HG03175 (cell line): ENCODE data around the gene PRPSAP1.

Experiments
- ATAC-seq: cut with Tn5 transposase; IDR thresholded peaks from one replicate; pipeline ENCODE4 v1.9.1; 2021; ENCODE audit warnings: mild to moderate bottlenecking, moderate library complexity; ENCODE audit not compliant: unreplicated experiment

Gene PRPSAP1, protein sequence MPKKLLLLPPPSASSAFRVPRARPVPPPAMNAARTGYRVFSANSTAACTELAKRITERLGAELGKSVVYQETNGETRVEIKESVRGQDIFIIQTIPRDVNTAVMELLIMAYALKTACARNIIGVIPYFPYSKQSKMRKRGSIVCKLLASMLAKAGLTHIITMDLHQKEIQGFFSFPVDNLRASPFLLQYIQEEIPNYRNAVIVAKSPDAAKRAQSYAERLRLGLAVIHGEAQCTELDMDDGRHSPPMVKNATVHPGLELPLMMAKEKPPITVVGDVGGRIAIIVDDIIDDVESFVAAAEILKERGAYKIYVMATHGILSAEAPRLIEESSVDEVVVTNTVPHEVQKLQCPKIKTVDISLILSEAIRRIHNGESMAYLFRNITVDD

DNA sequence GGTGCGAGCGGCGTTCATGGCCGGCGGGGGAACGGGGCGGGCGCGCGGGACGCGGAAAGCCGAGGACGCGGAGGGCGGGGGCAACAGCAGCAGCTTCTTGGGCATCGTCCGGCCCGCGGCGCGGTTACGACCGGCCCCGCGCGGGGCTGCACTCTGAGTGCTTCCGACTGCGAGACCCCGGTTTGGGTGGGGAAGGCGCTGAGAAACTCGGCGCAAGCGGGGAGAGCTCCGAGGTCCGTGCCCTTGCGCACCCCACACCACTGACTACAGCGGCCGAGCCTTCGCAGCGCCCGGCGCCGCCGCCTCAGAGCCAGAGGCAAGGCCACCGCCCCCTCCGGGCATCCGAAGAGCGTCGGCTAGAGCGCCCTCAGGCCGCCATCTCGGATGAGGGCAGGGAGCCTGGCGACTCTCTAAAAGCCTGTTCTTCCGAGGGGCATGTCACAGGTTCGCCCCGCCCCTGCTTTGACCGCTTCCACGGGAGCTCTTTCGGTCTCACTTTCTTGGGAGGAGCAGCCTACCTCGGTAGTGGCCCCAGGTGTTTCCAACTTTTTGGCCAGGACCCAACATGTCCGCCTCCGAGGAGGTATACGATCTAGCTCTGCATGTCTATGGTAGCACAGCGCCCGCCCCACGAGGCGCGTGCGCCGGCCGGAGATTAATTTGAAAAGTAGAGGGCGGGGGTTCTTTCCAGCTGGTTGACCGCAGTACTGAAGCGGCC is at the start of gene PRPSAP1:
Gene PRPSAP1, minus strand, starts transcription at position 318 of the 718 bp plus-strand sequence. Its CDS starts 213 bp downstream, at position 105.
- ATAC-seq, result peak; percentile 90

DNA sequence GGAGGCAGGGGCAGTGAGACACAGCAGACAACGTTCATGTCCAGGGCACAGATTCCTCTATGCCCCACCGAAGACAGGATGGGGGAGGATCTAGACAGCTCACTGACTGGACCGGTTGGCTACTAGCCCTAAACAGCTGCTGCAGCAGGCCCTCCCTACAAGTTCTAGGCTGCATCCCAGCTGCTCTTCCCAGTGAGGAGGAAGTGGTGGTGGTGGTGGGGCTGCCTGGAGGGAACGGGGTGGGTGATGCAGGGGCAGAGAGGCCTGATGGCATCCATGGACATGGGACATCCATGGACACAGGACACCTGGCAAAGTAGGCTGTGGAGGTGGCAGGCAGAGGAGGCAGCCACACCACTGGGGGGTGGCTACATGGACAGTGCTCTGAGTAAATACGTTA is 49.0 kb upstream of the PRPSAP1 start:
- no peak for ATAC-seq

DNA sequence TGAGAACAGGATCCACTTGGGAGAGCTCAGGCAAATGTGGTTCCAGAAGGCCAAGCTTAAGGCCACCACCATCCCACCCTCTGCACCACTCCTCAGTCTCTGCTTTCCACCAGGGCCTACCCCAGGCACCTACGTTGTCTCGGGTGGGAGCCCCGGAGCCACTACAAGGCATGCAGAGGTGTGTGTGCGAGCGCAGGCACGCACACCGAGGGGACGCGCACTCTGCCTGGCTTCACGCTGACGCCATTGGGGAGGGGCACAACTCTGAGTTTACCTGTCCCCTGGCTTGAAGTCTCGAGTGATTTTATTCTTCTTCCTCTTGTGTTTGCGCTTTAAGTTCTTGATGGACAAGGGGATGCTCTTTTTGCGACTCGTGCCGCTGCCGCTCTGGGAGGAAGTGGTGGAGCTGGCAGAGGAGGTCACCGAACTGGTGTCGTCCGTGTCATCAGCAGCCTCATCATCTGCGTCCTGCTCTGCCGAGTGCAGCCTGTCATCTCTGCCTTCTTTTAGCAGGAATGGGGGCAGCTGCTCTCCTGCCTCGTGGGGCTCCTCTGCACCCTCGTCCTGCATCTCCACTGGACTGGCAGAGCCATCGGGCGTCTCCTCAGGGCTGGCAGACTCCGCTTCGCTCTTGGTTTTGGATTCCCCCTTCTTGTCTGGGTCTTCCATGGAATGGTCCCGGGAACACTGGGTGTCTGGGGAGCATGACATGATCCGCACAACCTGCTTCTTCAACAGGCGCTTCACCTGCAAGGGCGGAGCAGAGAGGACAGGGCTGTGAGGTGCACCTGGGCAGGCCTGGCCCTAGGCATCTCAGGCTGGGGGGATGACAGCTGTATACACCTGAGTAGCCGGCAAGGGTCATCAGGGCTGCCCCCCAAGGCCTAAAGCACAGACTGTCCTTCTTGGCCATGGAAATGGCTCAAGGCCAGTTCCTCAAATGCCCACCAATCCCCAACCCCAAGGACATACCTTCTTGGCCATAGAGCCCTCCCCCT is 45.8 kb upstream of the PRPSAP1 start:
- no peak for ATAC-seq

DNA sequence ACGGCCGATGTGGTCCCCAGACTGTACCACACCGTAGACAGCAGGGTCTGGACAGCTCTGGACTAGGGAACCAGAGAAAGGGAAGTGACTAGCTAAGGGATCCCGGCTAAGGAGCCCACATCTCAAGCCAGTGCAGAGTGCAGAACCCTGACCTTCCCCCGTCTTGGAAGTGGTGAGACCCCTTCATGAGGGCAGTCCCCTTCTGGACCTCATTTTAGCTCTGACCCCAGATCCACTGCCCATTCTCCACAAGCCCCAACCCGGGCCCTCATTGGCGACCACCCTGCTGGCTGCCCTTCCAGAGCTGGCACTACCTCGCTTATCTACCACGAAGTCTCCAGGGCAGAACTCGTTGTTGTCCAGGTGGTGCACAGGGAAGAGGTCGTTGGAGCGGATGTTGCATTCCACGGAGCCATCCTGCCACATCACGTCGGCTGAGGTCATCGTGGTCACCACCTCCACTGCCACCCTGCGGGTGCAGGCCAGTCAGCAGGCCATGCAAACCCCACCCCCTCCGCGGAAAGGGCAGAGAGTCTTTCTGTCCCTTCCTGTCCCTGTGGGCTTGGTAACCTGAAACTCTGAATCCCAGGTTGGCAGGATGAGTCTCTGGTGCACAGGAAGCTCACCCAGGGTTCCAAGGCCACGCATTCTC is 44.9 kb upstream of the PRPSAP1 start:
- ATAC-seq, result no peak

DNA sequence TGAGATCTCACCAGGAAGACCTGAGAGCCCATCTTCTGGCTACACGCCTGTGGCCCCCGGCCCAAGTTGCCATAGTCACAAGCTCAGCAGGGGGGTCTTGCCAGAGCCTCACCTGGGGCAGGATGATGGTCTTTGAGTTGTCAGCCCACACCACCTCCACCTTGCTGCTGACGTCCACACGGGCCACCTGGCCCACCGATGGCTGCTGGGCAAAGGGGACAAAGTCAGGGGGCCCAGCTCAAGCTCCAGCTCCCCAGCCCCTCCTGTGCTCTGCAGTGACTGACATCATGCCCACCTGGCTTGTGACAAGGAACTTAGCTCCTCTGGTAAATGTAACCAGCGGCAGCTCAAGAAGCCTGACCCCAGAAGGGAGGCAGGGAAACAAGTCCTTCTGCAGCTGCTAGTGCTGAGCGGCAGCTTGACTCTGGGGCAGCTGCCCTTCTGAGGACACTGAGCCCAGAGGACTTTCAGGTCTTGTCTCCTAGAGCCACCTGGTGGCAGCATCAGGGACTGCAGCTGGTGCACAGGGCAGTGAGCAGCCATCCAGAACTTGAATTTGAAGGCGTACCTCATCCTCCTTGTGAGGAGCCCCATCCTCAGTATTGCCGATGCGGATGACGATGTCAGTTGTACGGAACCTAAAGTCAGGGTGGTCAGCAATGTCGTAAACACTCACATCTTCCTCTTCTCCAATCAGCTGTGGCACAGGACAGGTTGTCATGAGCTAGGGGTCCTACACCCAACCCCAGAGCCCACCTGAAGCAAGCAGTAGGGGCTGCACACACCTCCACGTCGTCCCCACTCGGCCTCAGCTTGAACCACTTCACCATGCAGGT is 44.2 kb upstream of the PRPSAP1 start:
- no peak for ATAC-seq

DNA sequence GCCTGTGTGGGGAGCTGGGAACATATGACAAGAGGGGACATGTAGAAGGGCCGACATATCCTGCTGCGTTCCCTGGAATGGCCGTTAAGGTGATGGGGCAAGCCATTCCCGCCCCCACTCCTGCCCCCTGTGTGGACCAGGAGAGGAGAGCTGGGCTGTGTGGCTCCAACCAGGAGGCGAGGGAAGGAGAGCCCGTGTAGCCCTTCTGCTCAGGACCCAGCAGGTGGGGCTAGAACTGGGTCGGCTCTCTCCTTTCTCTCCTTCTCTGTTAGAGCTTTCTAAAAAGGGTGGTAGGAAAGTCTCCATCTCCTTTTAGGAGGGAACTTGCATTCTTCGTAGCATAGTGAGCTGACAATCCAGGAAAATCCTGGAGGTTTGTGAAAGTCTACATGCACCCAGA is 43.5 kb upstream of the PRPSAP1 start:
- ATAC-seq, result no peak

DNA sequence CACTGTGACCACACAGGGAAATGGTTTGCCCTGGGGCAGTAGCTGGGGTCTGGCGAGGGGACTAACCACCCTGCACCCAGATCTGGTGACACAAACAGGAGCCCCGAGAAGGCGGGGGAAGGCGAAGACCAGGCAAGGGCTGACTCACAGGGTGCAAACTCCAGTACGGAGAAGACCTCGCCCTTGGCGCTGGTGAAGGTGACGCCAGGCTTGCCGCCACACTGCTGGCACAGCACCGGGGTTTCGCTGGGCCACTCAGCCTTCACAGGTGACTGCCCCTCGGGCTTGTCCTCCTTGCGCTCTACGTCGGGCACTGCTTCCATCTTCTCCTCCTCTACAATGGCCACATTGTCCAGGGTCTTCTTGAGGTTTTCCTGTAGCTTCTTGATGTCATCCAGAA is 42.3 kb upstream of the PRPSAP1 start:
- no peak for ATAC-seq

DNA sequence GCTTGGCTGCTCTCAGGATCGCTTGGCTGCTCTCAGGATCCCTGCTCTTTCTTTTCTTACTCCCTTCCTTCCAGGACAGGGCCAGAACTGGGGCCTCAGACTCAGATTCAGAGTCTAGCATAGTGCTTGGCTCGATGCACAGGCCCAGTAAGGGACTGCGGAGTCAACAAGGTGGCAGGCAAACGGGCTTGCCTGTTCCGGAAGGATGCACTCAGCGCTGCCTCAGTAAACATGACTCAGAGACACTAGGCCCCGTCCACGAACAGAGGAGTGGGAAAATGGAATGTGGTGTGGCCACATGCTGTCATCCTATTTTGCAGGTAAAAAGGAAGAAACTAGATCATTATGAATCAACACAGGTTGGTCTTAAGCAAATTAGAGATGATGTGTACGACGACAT is 40.5 kb upstream of the PRPSAP1 start:
- ATAC-seq, result no peak

DNA sequence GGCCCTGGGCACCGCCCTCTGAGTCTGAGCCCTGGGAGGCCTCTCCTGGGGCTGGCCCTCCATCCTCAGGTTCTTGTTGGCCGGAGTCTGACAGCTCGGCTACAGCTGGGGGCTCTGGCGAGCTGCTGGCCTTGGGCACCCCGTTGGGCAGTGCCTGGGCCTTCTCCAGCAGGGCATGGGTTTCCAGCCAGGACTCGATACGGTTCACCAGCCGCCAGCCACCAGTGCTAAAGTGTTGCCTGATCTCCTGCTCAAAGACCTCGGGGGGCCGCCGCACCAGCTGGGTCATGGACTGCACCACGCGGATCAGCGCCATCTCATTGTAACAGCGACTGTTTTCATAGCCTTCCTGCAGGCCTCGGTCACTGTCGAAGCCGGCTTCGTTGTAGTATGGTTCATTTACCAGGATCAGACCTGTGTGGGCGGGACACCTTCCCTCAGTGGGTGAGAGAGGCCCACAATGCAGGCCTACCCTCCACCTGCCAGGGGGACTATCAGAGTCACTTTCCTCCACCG is 37.5 kb upstream of the PRPSAP1 start:
- no peak for ATAC-seq

DNA sequence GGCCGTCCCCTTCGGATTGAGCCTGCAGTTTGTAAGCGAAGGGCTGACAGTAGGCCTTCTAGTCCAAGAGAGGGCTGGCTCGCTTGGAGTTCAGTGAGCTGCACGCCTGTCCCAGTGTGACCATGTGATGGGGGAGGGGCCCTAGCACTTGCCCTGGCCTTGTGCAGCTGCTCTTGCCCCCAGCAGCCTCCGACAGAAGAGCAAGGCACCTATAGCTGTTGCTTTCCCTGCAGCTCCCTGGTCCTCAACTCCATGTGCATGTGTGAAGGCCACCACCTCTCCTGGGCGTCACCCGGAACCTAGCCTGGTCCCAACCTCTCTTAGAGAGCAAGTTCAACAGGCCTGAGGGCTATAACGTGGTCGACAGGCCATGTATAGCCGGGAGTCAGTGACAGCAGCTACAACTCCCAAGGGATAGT is 36.3 kb upstream of the PRPSAP1 start:
- ATAC-seq, result no peak

DNA sequence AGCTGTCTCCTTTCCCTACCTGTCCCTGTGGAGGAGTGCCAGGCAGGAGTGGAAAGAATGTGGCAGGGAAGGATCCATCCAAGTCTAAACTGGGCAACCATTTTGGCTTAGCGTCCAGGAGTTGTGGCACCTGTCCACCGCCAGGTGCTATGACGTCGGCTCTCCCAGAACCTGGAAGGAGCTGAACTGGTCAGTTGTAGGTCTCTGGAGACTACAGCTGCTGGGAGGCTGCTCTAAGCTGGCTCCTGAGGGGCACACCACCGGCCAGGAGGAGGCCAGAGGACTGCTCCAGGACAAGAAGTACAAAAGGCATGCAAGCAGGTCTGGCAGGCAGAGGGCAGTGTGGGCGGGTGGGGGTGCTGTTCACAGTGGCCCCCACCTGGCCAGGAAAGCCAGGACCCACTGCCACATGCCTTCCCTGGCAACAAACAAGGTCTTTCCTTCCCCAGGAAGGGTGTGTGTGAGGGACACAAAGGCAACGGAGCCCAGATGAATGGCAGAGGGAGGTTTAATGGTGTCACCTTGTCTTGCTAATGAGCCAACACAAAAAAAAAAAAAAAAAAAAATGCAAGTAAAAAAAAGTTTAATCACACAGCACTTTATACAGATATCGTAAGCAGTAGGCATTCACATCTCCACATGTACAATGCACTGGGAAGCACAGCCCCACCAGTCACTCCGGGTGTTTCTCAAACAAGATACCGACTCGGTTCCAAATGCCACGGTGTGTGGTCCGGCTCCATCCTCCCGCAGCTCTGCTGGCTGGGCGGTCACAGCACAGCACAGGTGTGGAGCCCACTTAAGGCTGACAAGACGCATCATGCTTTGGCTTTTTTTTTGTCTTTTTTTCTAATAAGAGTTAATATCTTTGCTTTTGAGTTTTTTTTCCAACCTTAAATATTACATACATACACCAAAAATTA is 35.5 kb upstream of the PRPSAP1 start:
- ATAC-seq, result no peak

DNA sequence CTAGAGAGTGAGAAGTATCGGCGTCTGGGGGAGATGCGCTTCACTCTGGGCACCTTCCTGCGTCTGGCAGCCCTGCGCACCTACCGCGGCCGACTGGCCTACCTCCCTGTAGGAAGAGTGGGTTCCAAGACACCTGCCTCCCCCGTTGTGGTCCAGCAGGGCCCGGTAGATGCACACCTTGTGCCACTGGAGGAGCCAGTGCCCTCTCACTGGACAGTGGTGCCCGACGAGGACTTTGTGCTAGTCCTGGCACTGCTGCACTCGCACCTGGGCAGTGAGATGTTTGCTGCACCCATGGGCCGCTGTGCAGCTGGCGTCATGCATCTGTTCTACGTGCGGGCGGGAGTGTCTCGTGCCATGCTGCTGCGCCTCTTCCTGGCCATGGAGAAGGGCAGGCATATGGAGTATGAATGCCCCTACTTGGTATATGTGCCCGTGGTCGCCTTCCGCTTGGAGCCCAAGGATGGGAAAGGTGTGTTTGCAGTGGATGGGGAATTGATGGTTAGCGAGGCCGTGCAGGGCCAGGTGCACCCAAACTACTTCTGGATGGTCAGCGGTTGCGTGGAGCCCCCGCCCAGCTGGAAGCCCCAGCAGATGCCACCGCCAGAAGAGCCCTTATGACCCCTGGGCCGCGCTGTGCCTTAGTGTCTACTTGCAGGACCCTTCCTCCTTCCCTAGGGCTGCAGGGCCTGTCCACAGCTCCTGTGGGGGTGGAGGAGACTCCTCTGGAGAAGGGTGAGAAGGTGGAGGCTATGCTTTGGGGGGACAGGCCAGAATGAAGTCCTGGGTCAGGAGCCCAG is 33.5 kb upstream of the PRPSAP1 start:
- no peak for ATAC-seq

DNA sequence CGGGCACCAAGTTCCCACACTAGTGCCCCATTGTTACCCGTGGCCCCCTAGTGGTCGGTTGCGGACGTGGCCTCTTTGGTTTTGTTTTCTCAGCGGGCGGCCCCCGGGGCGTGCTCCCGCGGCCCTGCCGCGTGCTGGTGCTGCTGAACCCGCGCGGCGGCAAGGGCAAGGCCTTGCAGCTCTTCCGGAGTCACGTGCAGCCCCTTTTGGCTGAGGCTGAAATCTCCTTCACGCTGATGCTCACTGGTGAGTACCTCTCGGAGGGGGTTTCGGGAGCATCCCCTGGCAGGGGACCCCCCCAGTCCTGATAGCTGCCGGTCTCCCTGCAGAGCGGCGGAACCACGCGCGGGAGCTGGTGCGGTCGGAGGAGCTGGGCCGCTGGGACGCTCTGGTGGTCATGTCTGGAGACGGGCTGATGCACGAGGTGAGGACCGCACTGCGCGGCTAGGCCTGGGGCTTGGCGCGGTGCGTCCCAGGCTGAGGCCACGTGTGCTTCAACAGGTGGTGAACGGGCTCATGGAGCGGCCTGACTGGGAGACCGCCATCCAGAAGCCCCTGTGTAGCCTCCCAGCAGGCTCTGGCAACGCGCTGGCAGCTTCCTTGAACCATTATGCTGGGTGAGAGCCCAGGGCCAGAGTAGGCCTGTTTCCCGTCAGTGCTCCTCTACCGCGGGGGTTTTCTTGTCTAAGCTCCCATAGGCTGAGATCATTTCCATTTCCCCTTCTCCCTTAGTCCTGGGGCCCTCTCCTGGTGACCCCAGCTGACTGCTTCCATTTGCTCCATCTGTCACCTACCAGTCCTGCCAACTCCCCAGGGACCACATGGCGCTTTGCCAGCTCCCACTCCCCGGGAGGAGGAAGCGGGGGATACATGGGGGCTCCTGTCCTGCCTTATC is 32.4 kb upstream of the PRPSAP1 start:
- ATAC-seq, result no peak

DNA sequence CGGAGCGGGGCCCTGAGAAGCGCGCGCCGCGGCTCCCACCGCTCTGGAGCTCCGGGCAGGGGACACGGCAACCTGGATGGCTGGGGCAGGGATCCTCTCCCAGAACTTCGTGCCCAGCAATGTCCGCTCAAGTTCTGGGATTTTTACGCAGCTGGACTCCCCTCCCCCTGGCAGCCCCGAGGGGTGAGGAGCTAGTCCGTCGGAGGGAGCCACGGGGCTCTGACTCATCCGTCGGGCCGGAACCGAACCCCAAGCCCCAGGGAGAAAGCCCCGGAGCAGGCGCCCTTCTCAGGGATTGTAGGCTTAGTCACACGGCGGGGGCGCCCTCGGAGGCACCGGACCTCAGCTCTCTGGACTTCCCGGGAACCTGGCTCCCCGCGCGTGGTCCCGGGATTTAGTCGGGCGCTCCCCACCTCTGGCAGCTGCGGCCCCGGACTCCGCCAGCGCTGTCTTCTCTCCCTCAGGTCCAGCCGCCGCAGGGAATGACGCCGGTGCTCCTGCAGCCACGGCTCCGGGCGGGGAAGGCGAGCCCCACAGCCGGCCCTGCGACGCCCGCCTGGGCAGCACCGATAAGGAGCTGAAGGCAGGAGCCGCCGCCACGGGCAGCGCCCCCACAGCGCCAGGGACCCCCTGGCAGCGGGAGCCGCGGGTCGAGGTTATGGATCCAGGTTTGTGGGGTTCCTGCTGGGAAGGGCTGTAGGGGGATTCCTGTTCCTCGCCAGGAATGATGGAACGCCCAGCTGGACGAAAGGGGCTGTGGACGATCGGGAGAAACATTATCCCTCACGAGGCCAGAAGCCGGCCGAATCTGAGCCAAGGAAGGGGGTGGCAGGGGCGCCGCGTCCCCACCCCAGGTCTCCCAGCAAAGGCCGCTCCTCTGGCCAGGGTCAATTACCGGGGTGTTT is 31.5 kb upstream of the PRPSAP1 start:
- ATAC-seq, result no peak

DNA sequence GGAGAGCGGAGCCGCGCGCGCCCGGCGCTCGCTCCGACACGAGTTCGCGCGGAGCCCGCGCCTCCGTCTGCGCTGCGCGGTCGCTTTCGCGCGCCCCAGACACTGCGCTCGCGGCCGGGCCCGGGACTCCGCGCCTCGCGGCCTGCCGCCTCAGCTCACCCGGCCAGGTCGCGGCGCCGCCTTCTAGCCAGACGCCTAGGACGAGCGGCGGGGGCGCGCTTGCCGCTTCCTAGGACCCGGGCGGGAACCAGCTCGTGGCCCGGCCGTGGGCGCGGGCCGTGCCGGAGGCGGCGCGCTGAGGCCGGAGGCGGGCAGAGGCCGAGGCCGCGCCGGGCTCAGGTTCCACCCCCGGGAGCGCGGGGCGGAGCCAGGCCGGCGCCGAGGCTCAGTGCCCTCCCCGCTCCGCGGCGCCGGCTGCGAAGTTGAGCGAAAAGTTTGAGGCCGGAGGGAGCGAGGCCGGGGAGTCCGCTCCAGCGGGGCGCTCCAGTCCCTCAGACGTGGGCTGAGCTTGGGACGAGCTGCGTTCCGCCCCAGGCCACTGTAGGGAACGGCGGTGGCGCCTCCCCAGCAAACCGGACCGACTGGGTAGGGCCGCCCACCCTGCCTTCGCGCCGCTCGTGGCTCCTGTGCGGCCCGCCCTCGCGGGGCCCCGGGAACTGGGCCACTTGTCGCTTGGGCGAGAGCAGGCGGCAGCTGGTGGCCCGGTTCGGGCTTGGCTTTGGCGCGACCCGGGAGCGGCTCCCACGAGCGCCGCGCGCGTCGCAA is 30.7 kb upstream of the PRPSAP1 start, which contains the start of gene SPHK1:
Gene SPHK1, plus strand, starts transcription at position 388 of the 765 bp plus-strand sequence. CDS start 1,036 bp downstream, outside the sequence.
- peak; percentile 59 for ATAC-seq
